ENCODE results near the gene FNBP1.
"Not testable (repeated sequence)": the region's sequence is repeated elsewhere in the genome, so short reads cannot be mapped to it uniquely, and the experiment has no call there.

FNBP1 gene

GRCh38 chr9:129994882-129995281 lies 48.1 kb downstream of the FNBP1 start:
- DNase-seq (ENCODE audit: low read depth in 2 of 2), result no peak

GRCh38 chr9:129991139-129991538 lies 51.9 kb downstream of the FNBP1 start:
- not testable (repeated sequence) for DNase-seq (ENCODE audit: low read depth in 2 of 2)

GRCh38 chr9:129990269-129991010 lies 52.5 kb downstream of the FNBP1 start:
- no peak for DNase-seq (ENCODE audit: low read depth in 2 of 2)

GRCh38 chr9:129989740-129990139 lies 53.2 kb downstream of the FNBP1 start:
- peak in 1 of 2 experiments; percentile 37 for DNase-seq (ENCODE audit: low read depth in 2 of 2)

GRCh38 chr9:129989362-129989708 lies 53.7 kb downstream of the FNBP1 start:
- no peak for DNase-seq (ENCODE audit: low read depth in 2 of 2)

GRCh38 chr9:129988607-129989361 lies 54.2 kb downstream of the FNBP1 start:
- DNase-seq (ENCODE audit: low read depth in 2 of 2), result no peak

- DNase-seq (ENCODE audit: low read depth in 2 of 2), result no peak
These were observed 55.0 kb downstream of the FNBP1 start for GRCh38 chr9:129987941-129988340.

- DNase-seq (ENCODE audit: low read depth in 2 of 2), result no peak
These were observed 55.9 kb downstream of the FNBP1 start for GRCh38 chr9:129987047-129987446.

GRCh38 chr9:129984589-129984988 lies 58.4 kb downstream of the FNBP1 start:
- not testable (repeated sequence) for DNase-seq (ENCODE audit: low read depth in 2 of 2)

- no peak for DNase-seq (ENCODE audit: low read depth in 2 of 2)
These were observed 59.1 kb downstream of the FNBP1 start for GRCh38 chr9:129983891-129984290.

- no peak for DNase-seq (ENCODE audit: low read depth in 2 of 2)
These were observed 61.6 kb downstream of the FNBP1 start for GRCh38 chr9:129981180-129981907.

- not testable (repeated sequence) for DNase-seq (ENCODE audit: low read depth in 2 of 2)
These were observed 62.8 kb downstream of the FNBP1 start for GRCh38 chr9:129980224-129980623.

- DNase-seq (ENCODE audit: low read depth in 2 of 2), result no peak
These were observed 63.8 kb downstream of the FNBP1 start for GRCh38 chr9:129979071-129979745.

- DNase-seq (ENCODE audit: low read depth in 2 of 2), result no peak
These were observed 70.2 kb downstream of the FNBP1 start for GRCh38 chr9:129972816-129973215.

- DNase-seq (ENCODE audit: low read depth in 2 of 2), result peak; percentile 82 to 84
These were observed 74.1 kb downstream of the FNBP1 start for GRCh38 chr9:129968690-129969485.

- peak; percentile 54 to 56 for DNase-seq (ENCODE audit: low read depth in 2 of 2)
These were observed 77.9 kb downstream of the FNBP1 start for GRCh38 chr9:129964901-129965734.

GRCh38 chr9:129962889-129963703 lies 79.9 kb downstream of the FNBP1 start:
- no peak for DNase-seq (ENCODE audit: low read depth in 2 of 2)

GRCh38 chr9:129962451-129962864 lies 80.5 kb downstream of the FNBP1 start:
- no peak for DNase-seq (ENCODE audit: low read depth in 2 of 2)

GRCh38 chr9:129958796-129959195 lies 84.2 kb downstream of the FNBP1 start:
- DNase-seq (ENCODE audit: low read depth in 2 of 2), result no peak

All from fibroblast of skin of left quadriceps (primary cell).